Left renal cortex interstitium (tissue), 4 donors: ENCODE data around the gene CCL7. TPM values are rescaled to one million over a fixed set of nuclear protein-coding genes. Genes with fewer than 3 reads are reported as not detected.

Experiments used
- polyA plus RNA-seq, 4 donors: library from polyadenylated mRNA; unstranded; fragments of 120-200 nt; gene quantifications; one replicate each; pipeline ENCODE4 v1.2.1, GENCODE V29; 2013; ENCODE audit not compliant: insufficient read length in 4 of 4

CCL7 gene
- polyA plus RNA-seq, 4 donors: not detected

Other genes with a start within 250 kb of the CCL7 start
- gene CCL2, start 14.9 kb upstream of the CCL7 start, polyA plus RNA-seq: 10 to 100 TPM; 13.8 to 22.4 (median 16.0) TPM
- 1 to 10 TPM in 3 of 4 donors, under 1 TPM in 1; 0.74 to 1.9 (median 1.3) TPM for gene CCL11, start 15.5 kb downstream of the CCL7 start, polyA plus RNA-seq
- under 1 TPM in 2 of 4 donors, not detected in 2; 0.16 to 0.21 TPM for gene CCL8, start 49.2 kb downstream of the CCL7 start, polyA plus RNA-seq
- gene CCL13, start 86.3 kb downstream of the CCL7 start, polyA plus RNA-seq: under 1 TPM in 1 of 4 donors, not detected in 3; 0.21 TPM
- not detected for gene CCL1, start 93.0 kb downstream of the CCL7 start, polyA plus RNA-seq